ENCODE measurements around the gene HOXA1. TPM values are rescaled to one million over a fixed set of nuclear protein-coding genes. Genes with fewer than 3 reads are reported as not detected.

HOXA1 gene
- total and polyA plus RNA-seq, 2 of the 8 experiments (the other 6 are each of a cell fraction or from before 2014, with no cell fraction given) = not detected

DNA sequence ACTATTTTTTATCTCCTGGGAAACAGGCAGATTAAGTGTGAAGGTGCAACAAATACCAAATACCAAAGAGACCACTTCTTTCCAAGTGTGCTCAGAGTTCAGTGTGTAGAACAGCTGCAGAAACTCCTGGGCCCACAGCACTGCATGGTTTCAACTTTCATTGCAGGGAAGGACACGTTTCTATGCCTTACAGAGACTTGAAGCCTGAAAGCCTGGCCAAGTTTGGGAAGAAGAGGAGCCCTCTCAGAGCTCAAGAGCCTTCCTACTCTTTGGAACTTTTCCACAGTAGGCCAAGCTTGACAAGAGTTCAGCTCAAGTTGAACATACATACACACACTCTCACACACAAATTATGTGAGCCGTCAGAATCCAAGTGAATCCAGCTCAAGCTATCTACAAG, 32.2 kb upstream of the HOXA1 start:
- Histone ChIP-seq H4K20me1 (replicated peaks in 1 of 2; ENCODE audit: control insufficient read depth in 1 of 2, insufficient read depth in 2 of 2, low read length in 2 of 2) (peaks cover 24 to 37% of the 10 kb centered on the region in 2 experiments), H3K36me3 (ENCODE audit: control insufficient read depth in 2 of 4, insufficient read depth in 4 of 4, low read length in 3 of 4) (peaks cover 0 to 12% (median 0%) of the 10 kb centered on the region in 4 experiments; a peak in 2 of 8 replicates), H3K9me3 (ENCODE audit: insufficient read depth in 2 of 2, low read depth in 1 of 2, low read length in 1 of 2) (peaks cover 0 to 4% of the 10 kb centered on the region in 2 experiments; a peak in 1 of 4 replicates), H3K4ac (replicated peaks; ENCODE audit: insufficient read length, low read depth, low read length) (no peak overlapping the region), H3K4me1 (replicated peaks in 1 of 4; ENCODE audit: control insufficient read depth in 3 of 4, insufficient read depth in 4 of 4, low read length in 3 of 4) (peaks cover 0 to 6% (median 2%) of the 10 kb centered on the region in 4 experiments; a peak in 4 of 7 replicates), H2AK5ac (ENCODE audit: low read depth, low read length) (no peak overlapping the region), H3K9ac (replicated peaks in 1 of 4; ENCODE audit: extremely low read depth in 1 of 4, low read depth in 3 of 4, low read length in 3 of 4) (no peak overlapping the region), H3K18ac (ENCODE audit: extremely low read depth, low read length) (no peak overlapping the region), H3K4me2 (ENCODE audit: insufficient read depth in 1 of 2, low read depth in 2 of 2, low read length in 2 of 2) (no peak overlapping the region), H3K79me1 (ENCODE audit: low read depth, low read length) (no peaks in the 10 kb centered on the region), H2BK15ac (ENCODE audit: low read length) (no peak overlapping the region), H3K56ac (replicated peaks; ENCODE audit: insufficient read length, low read depth, low read length) (no peak overlapping the region), H2BK120ac (replicated peaks; ENCODE audit: low read depth, low read length) (no peak overlapping the region), H2BK20ac (ENCODE audit: low read length) (no peak overlapping the region), H2BK5ac (ENCODE audit: low read depth, low read length) (no peak overlapping the region), H3K79me2 (ENCODE audit: control insufficient read depth in 1 of 2, insufficient read depth in 2 of 2, low read length in 2 of 2) (no peaks in the 10 kb centered on the region), H3K23ac (ENCODE audit: insufficient read length) (no peak overlapping the region), H4K5ac (ENCODE audit: insufficient read length, low read depth, low read length) (no peak overlapping the region), H4K91ac (replicated peaks; ENCODE audit: insufficient read length, low read length) (no peak overlapping the region), H3K27ac (ENCODE audit: low read depth, low read length) (no peak overlapping the region), H3K14ac (ENCODE audit: insufficient read length) (no peak overlapping the region), H3K23me2 (ENCODE audit: low read depth, low read length) (peaks cover 4% of the 10 kb centered on the region; the same call in 1 of the 2 replicates), H3K4me3 (ENCODE audit: extremely low read depth in 1 of 4, insufficient read depth in 2 of 4, low read depth in 3 of 4, low read length in 4 of 4) (no peak overlapping the region), H3K27me3 (replicated peaks in 1 of 4; ENCODE audit: control insufficient read depth in 3 of 4, extremely low read depth in 1 of 4, insufficient read depth in 3 of 4, low read length in 3 of 4) (peaks cover 99 to 100% (median 100%) of the 10 kb centered on the region in 4 experiments), H2AFZ (ENCODE audit: low read length) (no peak overlapping the region), H2BK12ac (ENCODE audit: low read depth, low read length) (no peak overlapping the region), H4K8ac (ENCODE audit: extremely low read depth, insufficient read depth, low read length) (no peak overlapping the region)
- 51% methylated on average over 2 of the region's 2 CpGs; no CpG with 5 or more reads in 1 of the 2 experiments for WGBS, 2 experiments (ENCODE audit: extremely low coverage in 1 of 2, insufficient coverage in 1 of 2, insufficient read length in 1 of 2, insufficient replicate concordance in 2 of 2, low coverage in 1 of 2, low lambda C conversion rate in 2 of 2, missing lambda C conversion rate in 1 of 2)
- ChIA-PET CTCF (ENCODE audit: partially characterized antibody) (interaction anchor here (0.9 to 2.3 kb wide), 7 partner anchors 8 to 33 kb away, joined by 3 to 10 read pairs (median 4); partner anchors contain the start of gene HOXA5), POLR2A (ENCODE audit: partially characterized antibody) (no interaction called here)
- FAIRE-seq (no peak), DNase-seq (ENCODE audit: low read depth in 1 of 2, low spot score in 2 of 2) (no peak)
- TF ChIP-seq ASH2L (IDR thresholded peaks at IDR 0.05; ENCODE audit: low read length) (no peak), RAD21 (IDR thresholded peaks at IDR 0.05 in 1 of 2, conservative IDR thresholded peaks at IDR 0.05 in 1 of 2; ENCODE audit: low read depth in 2 of 2, low read length in 2 of 2) (no peak), EZH2 (IDR thresholded peaks at IDR 0.05; ENCODE audit: low read depth, low read length, severe bottlenecking) (peak; percentile 31)
